Subcutaneous abdominal adipose tissue (tissue), 5 donors: ENCODE results near the gene NME7.

Source experiments
- H3K27ac ChIP-seq: one replicate; pipeline ENCODE4 v1.7.0; 2013; ENCODE audit warnings: low read depth, mild to moderate bottlenecking, inconsistent platforms, low read length, moderate library complexity
- H3K27me3 ChIP-seq, 5 donors: one replicate each; pipeline ENCODE4 v1.7.0; 2013; ENCODE audit warnings: low read length in 5 of 5, inconsistent platforms in 1 of 5; ENCODE audit not compliant: control insufficient read depth in 5 of 5, insufficient read depth in 4 of 5
- H3K36me3 ChIP-seq, 5 donors: one replicate each; pipeline ENCODE4 v1.7.0; 2013; ENCODE audit warnings: low read length in 5 of 5; ENCODE audit not compliant: control insufficient read depth in 5 of 5, insufficient read depth in 5 of 5
- H3K4me1 ChIP-seq, 5 donors: one replicate each; pipeline ENCODE4 v1.7.0; 2013; ENCODE audit warnings: low read length in 5 of 5, mild to moderate bottlenecking in 3 of 5, moderate library complexity in 1 of 5; ENCODE audit not compliant: control insufficient read depth in 5 of 5, insufficient read depth in 5 of 5
- H3K4me3 ChIP-seq, 5 donors: one replicate each; pipeline ENCODE4 v1.7.0; 2013; ENCODE audit warnings: low read length in 5 of 5, low read depth in 1 of 5
- H3K9ac ChIP-seq, 5 donors: one replicate each; pipeline ENCODE4 v1.7.0; 2013; ENCODE audit warnings: low read length in 5 of 5, mild to moderate bottlenecking in 4 of 5, moderate library complexity in 3 of 5
- H3K9me3 ChIP-seq, 5 donors: one replicate each; pipeline ENCODE4 v1.7.0; 2013; ENCODE audit warnings: low read length in 5 of 5; ENCODE audit not compliant: control insufficient read depth in 5 of 5
- donor health status: healthy.
- donor health status: healthy.
- donor health status: healthy.
- donor health status: healthy.
- donor health status: healthy.

Gene NME7

GRCh38 chr1:169138866-169139670 is 228.5 kb downstream of the NME7 start:
- H3K27ac ChIP-seq, result no peak overlapping the region
- no peaks in the 10 kb centered on the region for H3K36me3 ChIP-seq
- H3K27me3 ChIP-seq, result no peaks in the 10 kb centered on the region
- no peaks in the 10 kb centered on the region for H3K4me1 ChIP-seq
- no peaks in the 10 kb centered on the region for H3K9me3 ChIP-seq
- H3K9ac ChIP-seq, result no peak overlapping the region
- H3K4me3 ChIP-seq, result no peak overlapping the region

GRCh38 chr1:169137357-169137756 is 230.2 kb downstream of the NME7 start:
- Histone ChIP-seq H3K27ac (no peak overlapping the region), H3K36me3 (peaks cover 0 to 2% (median 0%) of the 10 kb centered on the region in 5 donors), H3K27me3 (no peaks in the 10 kb centered on the region), H3K4me3 (no peak overlapping the region), H3K9me3 (no peaks in the 10 kb centered on the region), H3K4me1 (no peaks in the 10 kb centered on the region), H3K9ac (no peak overlapping the region)

GRCh38 chr1:169133801-169134502 is 233.6 kb downstream of the NME7 start:
- H3K36me3 ChIP-seq, result peaks cover 0 to 5% (median 0%) of the 10 kb centered on the region in 5 donors
- H3K9ac ChIP-seq, result no peak overlapping the region
- no peak overlapping the region for H3K27ac ChIP-seq
- no peaks in the 10 kb centered on the region for H3K9me3 ChIP-seq
- no peaks in the 10 kb centered on the region for H3K4me1 ChIP-seq
- H3K4me3 ChIP-seq, result no peak overlapping the region
- no peaks in the 10 kb centered on the region for H3K27me3 ChIP-seq

- Histone ChIP-seq H3K27me3 (no peaks in the 10 kb centered on the region), H3K9ac (no peak overlapping the region), H3K9me3 (no peaks in the 10 kb centered on the region), H3K4me3 (no peak overlapping the region), H3K36me3 (peaks cover 0 to 12% (median 0%) of the 10 kb centered on the region in 5 donors), H3K27ac (no peak overlapping the region), H3K4me1 (no peaks in the 10 kb centered on the region)
These were observed 234.4 kb downstream of the NME7 start for GRCh38 chr1:169133228-169133576.

GRCh38 chr1:169132512-169133227 is 234.9 kb downstream of the NME7 start:
- Histone ChIP-seq H3K9me3 (no peaks in the 10 kb centered on the region), H3K4me3 (no peak overlapping the region), H3K36me3 (peaks cover 0 to 12% (median 0%) of the 10 kb centered on the region in 5 donors), H3K4me1 (no peaks in the 10 kb centered on the region), H3K27me3 (no peaks in the 10 kb centered on the region), H3K27ac (no peak overlapping the region), H3K9ac (no peak overlapping the region)

GRCh38 chr1:169130683-169131082 is 236.9 kb downstream of the NME7 start:
- no peaks in the 10 kb centered on the region for H3K4me1 ChIP-seq
- H3K27me3 ChIP-seq, result no peaks in the 10 kb centered on the region
- H3K36me3 ChIP-seq, result peaks cover 0 to 13% (median 0%) of the 10 kb centered on the region in 5 donors
- H3K4me3 ChIP-seq, result no peak overlapping the region
- H3K27ac ChIP-seq, result no peak overlapping the region
- no peak overlapping the region for H3K9ac ChIP-seq
- H3K9me3 ChIP-seq, result no peaks in the 10 kb centered on the region

- Histone ChIP-seq H3K36me3 (peaks cover 0 to 20% (median 4%) of the 10 kb centered on the region in 5 donors), H3K27ac (no peak overlapping the region)
These were observed 238.3 kb downstream of the NME7 start for GRCh38 chr1:169129109-169129784.

GRCh38 chr1:169128562-169128961 is 239.0 kb downstream of the NME7 start:
- peaks cover 0 to 20% (median 4%) of the 10 kb centered on the region in 5 donors for H3K36me3 ChIP-seq
- H3K27ac ChIP-seq, result no peak overlapping the region
- no peaks in the 10 kb centered on the region for H3K4me1 ChIP-seq
- H3K4me3 ChIP-seq, result no peak overlapping the region
- no peak overlapping the region for H3K9ac ChIP-seq
- no peaks in the 10 kb centered on the region for H3K9me3 ChIP-seq
- no peaks in the 10 kb centered on the region for H3K27me3 ChIP-seq

More at GRCh38 chr1:169129109-169129784, 238.3 kb downstream of the NME7 start:
- H3K4me3 ChIP-seq, result no peak overlapping the region
- H3K9ac ChIP-seq, result no peak overlapping the region
- no peaks in the 10 kb centered on the region for H3K4me1 ChIP-seq
- H3K9me3 ChIP-seq, result no peaks in the 10 kb centered on the region
- no peaks in the 10 kb centered on the region for H3K27me3 ChIP-seq

GRCh38 chr1:169127305-169127704 is 240.3 kb downstream of the NME7 start:
- Histone ChIP-seq H3K36me3 (peaks cover 0 to 17% (median 4%) of the 10 kb centered on the region in 5 donors), H3K27me3 (no peaks in the 10 kb centered on the region), H3K9ac (no peak overlapping the region), H3K27ac (no peak overlapping the region), H3K4me1 (no peaks in the 10 kb centered on the region), H3K4me3 (no peak overlapping the region), H3K9me3 (no peaks in the 10 kb centered on the region)
